Neural cell (in vitro differentiated cells): ENCODE data around the gene LDLRAD4. TPM values are rescaled to one million over a fixed set of nuclear protein-coding genes. Genes with fewer than 3 reads are reported as not detected.

Source experiments
- H2AFZ ChIP-seq: fragments of 200-600, 300-800 bp; sonication (generic), shearing (Covaris generic); 2 replicates; pipeline ENCODE4 v1.6.0; 2014; ENCODE audit warnings: low read depth, mild to moderate bottlenecking, antibody characterized with exemption, low read length, moderate library complexity
- H3F3A ChIP-seq: fragments of 200-600 bp; shearing (Covaris generic); 2 replicates; pipeline ENCODE4 v1.6.1; 2016; ENCODE audit warnings: mild to moderate bottlenecking, moderate library complexity, mixed read lengths, antibody characterized with exemption, low read length; ENCODE audit not compliant: insufficient read depth, poor library complexity, severe bottlenecking
- H3K27ac ChIP-seq: fragments of 200-600, 300-800 bp; sonication (generic), shearing (Covaris generic); 2 replicates; pipeline ENCODE4 v1.5.1; 2014; ENCODE audit warnings: mild to moderate bottlenecking, low read length, moderate library complexity
- H3K27me3 ChIP-seq: fragments of 300-800, 200-600 bp; sonication (generic), shearing (Covaris generic); 2 replicates; pipeline ENCODE4 v1.6.0; 2014; ENCODE audit warnings: mild to moderate bottlenecking, low read depth, low read length, moderate library complexity; ENCODE audit not compliant: insufficient read depth
- H3K36me3 ChIP-seq: fragments of 300-800, 200-600 bp; sonication (generic), shearing (Covaris generic); 2 replicates; pipeline ENCODE4 v1.5.1; 2014; ENCODE audit warnings: mild to moderate bottlenecking, antibody characterized with exemption, low read length, moderate library complexity; ENCODE audit not compliant: insufficient read depth
- H3K4me2 ChIP-seq: fragments of 300-800, 200-600 bp; sonication (generic), shearing (Covaris generic); 2 replicates; pipeline ENCODE4 v1.6.0; 2014; ENCODE audit warnings: mild to moderate bottlenecking, low read length
- H3K4me3 ChIP-seq: fragments of 300-800, 200-600 bp; sonication (generic), shearing (Covaris generic); 2 replicates; pipeline ENCODE4 v1.5.1; 2014; ENCODE audit warnings: mild to moderate bottlenecking, low read length, moderate library complexity
- H3K79me2 ChIP-seq: fragments of 200-600 bp; shearing (Covaris generic); replicated peaks from 2 replicates; pipeline ENCODE4 v1.6.0; 2014; ENCODE audit warnings: mild to moderate bottlenecking, low read length, moderate library complexity; ENCODE audit not compliant: insufficient read depth
- H3K9ac ChIP-seq: fragments of 300-800, 200-600 bp; sonication (generic), shearing (Covaris generic); 2 replicates; pipeline ENCODE4 v1.6.1; 2016; ENCODE audit warnings: mild to moderate bottlenecking, low read length, mixed read lengths
- H3K9me2 ChIP-seq: fragments of 200-600 bp; shearing (Covaris generic); 2 replicates; pipeline ENCODE4 v1.6.1; 2016; ENCODE audit warnings: mild to moderate bottlenecking, low read length, mixed read lengths; ENCODE audit not compliant: insufficient read depth
- H3K9me3 ChIP-seq: fragments of 200-600, 300-800 bp; sonication (generic), shearing (Covaris generic); 2 replicates; pipeline ENCODE4 v1.6.1; 2016; ENCODE audit warnings: mild to moderate bottlenecking, mixed run types, low read length, moderate library complexity, mixed read lengths
- H4K20me1 ChIP-seq: fragments of 200-600 bp; shearing (Covaris generic); 2 replicates; pipeline ENCODE4 v1.6.1; 2016; ENCODE audit warnings: mild to moderate bottlenecking, mixed run types; ENCODE audit not compliant: insufficient read depth
- CTCF ChIP-seq: fragments of 450-650 bp; IDR thresholded peaks from 2 replicates; pipeline ENCODE4 v1.5.1; 2014; ENCODE audit warnings: antibody characterized with exemption, mild to moderate bottlenecking, moderate library complexity; ENCODE audit not compliant: poor library complexity, severe bottlenecking
- EP300 ChIP-seq: fragments of 450-650 bp; conservative IDR thresholded peaks from 2 replicates; pipeline ENCODE4 v1.6.1; 2014; ENCODE audit warnings: antibody characterized with exemption, mild to moderate bottlenecking, moderate library complexity; ENCODE audit not compliant: poor library complexity, severe bottlenecking
- EZH2 ChIP-seq: fragments of 200-600, 300-800 bp; shearing (Covaris generic), sonication (generic); IDR thresholded peaks from 2 replicates; pipeline ENCODE4 v1.6.1; 2014; ENCODE audit warnings: antibody characterized with exemption, low read length, borderline replicate concordance, mild to moderate bottlenecking; ENCODE audit not compliant: insufficient read depth, poor library complexity, severe bottlenecking
- MXI1 ChIP-seq: fragments of 450-650 bp; conservative IDR thresholded peaks from 2 replicates; pipeline ENCODE4 v1.6.1; 2014; ENCODE audit warnings: antibody characterized with exemption, mild to moderate bottlenecking; ENCODE audit not compliant: poor library complexity, severe bottlenecking
- POLR2AphosphoS5 ChIP-seq: IDR thresholded peaks from 2 replicates; pipeline ENCODE4 v1.6.1; 2012
- RAD21 ChIP-seq: fragments of 450-650 bp; conservative IDR thresholded peaks from 2 replicates; pipeline ENCODE4 v1.6.1; 2014; ENCODE audit warnings: antibody characterized with exemption, mild to moderate bottlenecking, moderate library complexity
- REST ChIP-seq: IDR thresholded peaks from 2 replicates; pipeline ENCODE4 v1.6.1; 2012; ENCODE audit warnings: borderline replicate concordance
- SMC3 ChIP-seq: fragments of 450-650 bp; conservative IDR thresholded peaks from 2 replicates; pipeline ENCODE4 v1.6.1; 2014; ENCODE audit warnings: antibody characterized with exemption, mild to moderate bottlenecking, moderate library complexity; ENCODE audit not compliant: poor library complexity
- TAF1 ChIP-seq: IDR thresholded peaks from 2 replicates; pipeline ENCODE4 v1.6.1; 2012; ENCODE audit warnings: low read depth
- polyA plus RNA-seq: library from polyadenylated mRNA; depleted of rRNA; stranded (reverse); fragments of >200 nt; gene quantifications from 2 replicates; pipeline ENCODE4 v1.2.3, GENCODE V29; 2014

Gene LDLRAD4
- polyA plus RNA-seq, 1 donor from 2014 or later = 3.7 TPM

- H3K4me3 ChIP-seq = no peak overlapping the region
- H3F3A ChIP-seq = no peaks in the 10 kb centered on the region
- no peaks in the 10 kb centered on the region for H4K20me1 ChIP-seq
- H3K9ac ChIP-seq = no peak overlapping the region
- no peak overlapping the region for H3K4me2 ChIP-seq
- no peak overlapping the region for H3K27ac ChIP-seq
- no peaks in the 10 kb centered on the region for H3K36me3 ChIP-seq
- no peaks in the 10 kb centered on the region for H3K27me3 ChIP-seq
- no peak for TF ChIP-seq CTCF
- TF ChIP-seq MXI1 = no peak
- no peak for TF ChIP-seq EZH2
- TF ChIP-seq POLR2AphosphoS5 = no peak
- TF ChIP-seq SMC3 = no peak
- TF ChIP-seq RAD21 = no peak
- TF ChIP-seq TAF1 = no peak
- TF ChIP-seq EP300 = no peak
- TF ChIP-seq REST = no peak
- H2AFZ ChIP-seq = no peak overlapping the region
- no peaks in the 10 kb centered on the region for H3K9me2 ChIP-seq
- H3K79me2 ChIP-seq = no peaks in the 10 kb centered on the region
- no peaks in the 10 kb centered on the region for H3K9me3 ChIP-seq
These were observed 263.5 kb downstream of the LDLRAD4 start for GRCh38 chr18:13481820-13482617.

DNA sequence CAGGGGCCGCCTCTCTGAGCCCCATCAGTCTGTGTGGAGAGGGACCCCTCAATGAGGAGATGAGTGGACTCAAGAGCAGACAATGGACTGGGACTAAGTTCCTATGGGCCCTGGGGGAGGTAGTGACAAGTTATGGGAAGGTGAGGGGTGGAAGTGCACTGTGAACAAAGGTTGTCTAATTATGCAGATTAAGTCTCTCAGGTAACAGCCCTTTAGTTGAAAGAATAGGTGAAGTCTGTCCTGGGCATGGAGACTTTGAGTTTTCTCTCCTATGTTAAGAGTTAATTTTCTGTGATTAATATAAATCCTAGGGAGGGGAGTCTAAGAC is 264.0 kb downstream of the LDLRAD4 start:
- Histone ChIP-seq H3F3A (no peaks in the 10 kb centered on the region), H3K27me3 (no peaks in the 10 kb centered on the region), H3K27ac (no peak overlapping the region), H3K9ac (no peak overlapping the region), H3K36me3 (no peaks in the 10 kb centered on the region), H3K79me2 (no peaks in the 10 kb centered on the region), H3K9me3 (no peaks in the 10 kb centered on the region), H4K20me1 (no peaks in the 10 kb centered on the region), H3K4me3 (no peak overlapping the region), H2AFZ (no peak overlapping the region), H3K4me2 (no peak overlapping the region), H3K9me2 (no peaks in the 10 kb centered on the region)
- TF ChIP-seq SMC3 = no peak
